MCF 10A (cell line): Measurements from ENCODE around the gene DCDC1. TPM values are rescaled to one million over a fixed set of nuclear protein-coding genes. Genes with fewer than 3 reads are reported as not detected.

ENCODE experiments used
- BruUV-seq: library from RNA; stranded (reverse); fragments of 400-500 nt; replicated peaks from 2 replicates; lab custom pipeline; 2021; lab: Mats Ljungman, UMichigan
- CTCF ChIA-PET: fragments of 300-600 bp; sonication (Branson Sonifier 250); formaldehyde crosslinking; extraction: SDS; loops from one replicate; lab custom pipeline; 2021; ENCODE audit warnings: antibody characterized with exemption, inconsistent platforms; lab: Yijun Ruan, JAX
- POLR2A ChIA-PET: fragments of 300-600, 350-650 bp; sonication (Branson Sonifier 250); formaldehyde crosslinking; extraction: SDS; loops from one replicate; lab custom pipeline; 2020; ENCODE audit warnings: antibody characterized with exemption, inconsistent platforms; lab: Yijun Ruan, JAX
- DNase-seq: peaks from one replicate; pipeline ENCODE4 v3.0.0-alpha.2; 2018; ENCODE audit not compliant: unreplicated experiment
- H3K27ac Mint-ChIP-seq: one replicate; pipeline ENCODE4 v1.8.0; 2022; ENCODE audit warnings: mild to moderate bottlenecking, low read depth, mixed read lengths; ENCODE audit not compliant: unreplicated experiment
- H3K27me3 Mint-ChIP-seq: one replicate; pipeline ENCODE4 v1.8.0; 2022; ENCODE audit warnings: mixed read lengths; ENCODE audit not compliant: insufficient read depth, unreplicated experiment
- H3K36me3 Mint-ChIP-seq: one replicate; pipeline ENCODE4 v1.8.0; 2022; ENCODE audit warnings: mild to moderate bottlenecking, moderate library complexity, mixed read lengths; ENCODE audit not compliant: insufficient read depth, unreplicated experiment
- H3K4me1 Mint-ChIP-seq: one replicate; pipeline ENCODE4 v1.8.0; 2022; ENCODE audit warnings: mixed read lengths; ENCODE audit not compliant: insufficient read depth, unreplicated experiment
- H3K4me3 Mint-ChIP-seq: one replicate; pipeline ENCODE4 v1.8.0; 2022; ENCODE audit warnings: mild to moderate bottlenecking, moderate library complexity, mixed read lengths; ENCODE audit not compliant: unreplicated experiment
- H3K9me3 Mint-ChIP-seq: one replicate; pipeline ENCODE4 v1.8.0; 2022; ENCODE audit warnings: mixed read lengths; ENCODE audit not compliant: unreplicated experiment
- intact Hi-C: fragments of 100-400 bp; cut with micrococcal nuclease; formaldehyde crosslinking; loops from 2 replicates; pipeline ENCODE4 v1.14.1; 2022
- total RNA-seq: library from RNA; stranded (reverse); gene quantifications from 2 replicates; pipeline ENCODE4 v1.2.3, GENCODE V29; 2022
- TF ChIP-seq, protein P1 (sequence below): fragments of 200-600 bp; IDR thresholded peaks from one replicate; pipeline ENCODE4 v1.8.0; 2022; ENCODE audit warnings: antibody characterized with exemption, mild to moderate bottlenecking; ENCODE audit not compliant: unreplicated experiment

Gene DCDC1
- total RNA-seq, 1 experiment from 2014 or later: 0.19 TPM

DNA sequence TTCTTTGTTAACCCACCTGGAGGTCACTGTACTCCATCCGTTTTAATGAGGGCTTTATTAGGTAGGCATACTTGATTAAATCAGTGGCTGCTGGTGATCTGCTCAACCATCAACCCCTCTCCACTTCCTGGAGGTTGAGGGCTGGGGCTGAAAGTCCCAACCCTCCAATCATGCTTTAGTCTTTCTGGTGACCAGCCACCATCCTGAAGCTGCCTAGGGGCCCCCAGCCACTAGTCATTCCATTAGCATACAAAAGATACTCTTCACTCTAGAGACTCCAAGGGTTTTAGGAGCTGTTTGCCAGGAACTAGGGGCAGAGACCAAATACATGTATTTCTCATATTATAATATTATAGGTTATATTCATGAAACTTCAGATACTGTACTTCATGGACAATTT, 13.6 kb upstream of the DCDC1 start:
- intact Hi-C loops: no loop called here
- BruUV-seq: no TSS peak

DNA sequence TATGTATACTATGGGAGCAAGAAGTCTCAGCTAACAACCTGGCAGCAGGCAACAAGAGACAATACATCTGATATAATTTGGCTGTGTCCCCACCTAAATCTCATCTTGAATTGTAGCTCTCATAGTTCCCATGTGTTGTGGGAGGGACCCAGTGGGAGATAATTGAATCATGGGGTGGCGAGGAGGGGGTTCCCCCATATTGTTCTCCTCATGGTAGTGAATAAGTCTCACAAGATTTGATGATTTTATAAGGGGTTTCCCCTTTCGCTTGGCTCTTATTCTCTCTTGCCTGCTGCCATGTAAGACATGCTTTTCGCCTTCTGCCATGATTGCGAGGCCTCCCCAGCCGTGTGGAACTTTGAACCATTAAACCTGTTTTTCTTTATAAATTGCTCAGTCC, 6.3 kb upstream of the DCDC1 start:
- H3K27ac Mint-ChIP-seq: no peak overlapping the region
- ChIA-PET POLR2A (no interaction called here), CTCF (interaction anchor here (0.6 kb wide), 1 partner anchor 997 kb away, joined by 3 read pairs; no protein-coding TSS in a partner anchor)
- H3K27me3 Mint-ChIP-seq: no peaks in the 10 kb centered on the region
- H3K36me3 Mint-ChIP-seq: peaks cover 4% of the 10 kb centered on the region
- no peak overlapping the region for H3K4me3 Mint-ChIP-seq
- no peak for DNase-seq
- BruUV-seq: no TSS peak
- peaks cover 20% of the 10 kb centered on the region for H3K4me1 Mint-ChIP-seq
- intact Hi-C loops: no loop called here
- no peaks in the 10 kb centered on the region for H3K9me3 Mint-ChIP-seq
- TF ChIP-seq, protein P1, sequence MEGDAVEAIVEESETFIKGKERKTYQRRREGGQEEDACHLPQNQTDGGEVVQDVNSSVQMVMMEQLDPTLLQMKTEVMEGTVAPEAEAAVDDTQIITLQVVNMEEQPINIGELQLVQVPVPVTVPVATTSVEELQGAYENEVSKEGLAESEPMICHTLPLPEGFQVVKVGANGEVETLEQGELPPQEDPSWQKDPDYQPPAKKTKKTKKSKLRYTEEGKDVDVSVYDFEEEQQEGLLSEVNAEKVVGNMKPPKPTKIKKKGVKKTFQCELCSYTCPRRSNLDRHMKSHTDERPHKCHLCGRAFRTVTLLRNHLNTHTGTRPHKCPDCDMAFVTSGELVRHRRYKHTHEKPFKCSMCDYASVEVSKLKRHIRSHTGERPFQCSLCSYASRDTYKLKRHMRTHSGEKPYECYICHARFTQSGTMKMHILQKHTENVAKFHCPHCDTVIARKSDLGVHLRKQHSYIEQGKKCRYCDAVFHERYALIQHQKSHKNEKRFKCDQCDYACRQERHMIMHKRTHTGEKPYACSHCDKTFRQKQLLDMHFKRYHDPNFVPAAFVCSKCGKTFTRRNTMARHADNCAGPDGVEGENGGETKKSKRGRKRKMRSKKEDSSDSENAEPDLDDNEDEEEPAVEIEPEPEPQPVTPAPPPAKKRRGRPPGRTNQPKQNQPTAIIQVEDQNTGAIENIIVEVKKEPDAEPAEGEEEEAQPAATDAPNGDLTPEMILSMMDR: no peak

More for the DNA sequence above, 13.6 kb upstream of the DCDC1 start:
- no peak overlapping the region for H3K27ac Mint-ChIP-seq
- H3K27me3 Mint-ChIP-seq: no peaks in the 10 kb centered on the region
- no peaks in the 10 kb centered on the region for H3K36me3 Mint-ChIP-seq
- no peaks in the 10 kb centered on the region for H3K9me3 Mint-ChIP-seq
- CTCF ChIA-PET: interaction anchor here (0.5 to 0.7 kb wide), 3 partner anchors 49 to 801 kb away, joined by 3 to 4 read pairs (median 3); no protein-coding TSS in a partner anchor
- DNase-seq: no peak
- POLR2A ChIA-PET: no interaction called here
- TF ChIP-seq, protein P1: no peak
- H3K4me3 Mint-ChIP-seq: no peak overlapping the region
- H3K4me1 Mint-ChIP-seq: no peaks in the 10 kb centered on the region

GRCh38 chr11:31366795-31367194, 2.7 kb downstream of the DCDC1 start:
- intact Hi-C loops: loop anchor here (10.0 kb wide), 2 partner anchors 132 to 262 kb away; no protein-coding TSS in a partner anchor
- Mint-ChIP-seq H3K27ac (no peak overlapping the region), H3K9me3 (no peaks in the 10 kb centered on the region), H3K4me3 (no peak overlapping the region), H3K4me1 (no peaks in the 10 kb centered on the region), H3K36me3 (no peaks in the 10 kb centered on the region), H3K27me3 (peaks cover 47% of the 10 kb centered on the region)
- BruUV-seq: no TSS peak
- TF ChIP-seq, protein P1: no peak
- no peak for DNase-seq
- ChIA-PET POLR2A (no interaction called here), CTCF (interaction anchor here (0.7 kb wide), 1 partner anchor 627 kb away, joined by 4 read pairs; no protein-coding TSS in a partner anchor)

DNA sequence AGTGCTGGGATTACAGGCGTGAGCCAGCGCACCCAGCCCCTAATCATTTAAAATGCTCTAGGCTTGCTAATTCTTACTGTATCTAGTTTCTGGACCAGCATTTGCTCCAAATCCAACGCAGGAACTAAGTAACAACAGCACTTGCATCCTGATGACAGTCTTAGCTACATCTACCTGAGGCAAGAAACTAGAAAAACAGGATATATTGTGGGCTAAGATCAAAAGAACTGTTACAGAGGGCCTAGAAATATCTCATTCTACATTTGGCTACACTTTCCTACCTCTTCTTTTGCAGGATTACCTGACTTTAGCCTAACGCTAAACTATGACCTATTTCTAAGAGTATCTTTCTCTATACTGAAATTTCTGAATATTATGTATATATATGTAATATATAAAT, 7.8 kb downstream of the DCDC1 start:
- H3K4me3 Mint-ChIP-seq: no peak overlapping the region
- TF ChIP-seq, protein P1: no peak

More for the DNA sequence above, 7.8 kb downstream of the DCDC1 start:
- no peak for DNase-seq
- H3K9me3 Mint-ChIP-seq: no peaks in the 10 kb centered on the region
- no TSS peak for BruUV-seq
- POLR2A ChIA-PET: no interaction called here
- no peaks in the 10 kb centered on the region for H3K36me3 Mint-ChIP-seq
- no peak overlapping the region for H3K27ac Mint-ChIP-seq
- peaks cover 36% of the 10 kb centered on the region for H3K27me3 Mint-ChIP-seq
- H3K4me1 Mint-ChIP-seq: no peaks in the 10 kb centered on the region
- intact Hi-C loops: loop anchor here (10.0 kb wide), 2 partner anchors 127 to 257 kb away; no protein-coding TSS in a partner anchor
- CTCF ChIA-PET: no interaction called here
